Measurements from ENCODE around the gene LAMB2.

The LAMB2 gene

DNA sequence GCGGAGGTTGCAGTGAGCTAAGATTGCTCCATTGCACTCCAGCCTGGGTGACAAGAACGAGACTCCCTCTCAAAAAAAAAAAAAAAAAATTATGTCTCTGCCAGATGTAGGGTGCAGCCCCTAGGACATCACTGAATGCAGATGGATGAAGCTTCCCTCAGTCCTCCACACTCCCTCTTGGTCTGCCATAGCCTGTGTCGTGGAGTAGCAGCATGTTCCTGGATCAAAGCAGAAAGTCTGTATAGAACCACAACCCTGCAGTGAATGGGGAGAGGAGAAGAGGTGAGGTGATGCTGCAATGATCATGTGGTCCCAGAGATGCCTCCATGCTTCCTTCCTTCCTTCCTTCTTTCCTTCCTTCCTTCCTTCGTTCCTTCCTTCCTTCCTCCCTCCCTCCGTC is 15.3 kb upstream of the LAMB2 start:
- no peak overlapping the region for H3K4me3 ChIP-seq (ENCODE audit: low read length)
- TF ChIP-seq, protein P1, sequence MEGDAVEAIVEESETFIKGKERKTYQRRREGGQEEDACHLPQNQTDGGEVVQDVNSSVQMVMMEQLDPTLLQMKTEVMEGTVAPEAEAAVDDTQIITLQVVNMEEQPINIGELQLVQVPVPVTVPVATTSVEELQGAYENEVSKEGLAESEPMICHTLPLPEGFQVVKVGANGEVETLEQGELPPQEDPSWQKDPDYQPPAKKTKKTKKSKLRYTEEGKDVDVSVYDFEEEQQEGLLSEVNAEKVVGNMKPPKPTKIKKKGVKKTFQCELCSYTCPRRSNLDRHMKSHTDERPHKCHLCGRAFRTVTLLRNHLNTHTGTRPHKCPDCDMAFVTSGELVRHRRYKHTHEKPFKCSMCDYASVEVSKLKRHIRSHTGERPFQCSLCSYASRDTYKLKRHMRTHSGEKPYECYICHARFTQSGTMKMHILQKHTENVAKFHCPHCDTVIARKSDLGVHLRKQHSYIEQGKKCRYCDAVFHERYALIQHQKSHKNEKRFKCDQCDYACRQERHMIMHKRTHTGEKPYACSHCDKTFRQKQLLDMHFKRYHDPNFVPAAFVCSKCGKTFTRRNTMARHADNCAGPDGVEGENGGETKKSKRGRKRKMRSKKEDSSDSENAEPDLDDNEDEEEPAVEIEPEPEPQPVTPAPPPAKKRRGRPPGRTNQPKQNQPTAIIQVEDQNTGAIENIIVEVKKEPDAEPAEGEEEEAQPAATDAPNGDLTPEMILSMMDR (conservative IDR thresholded peaks at IDR 0.05; ENCODE audit: low read depth, low read length) = no peak
- DNase-seq (ENCODE audit: low read depth) = no peak

DNA sequence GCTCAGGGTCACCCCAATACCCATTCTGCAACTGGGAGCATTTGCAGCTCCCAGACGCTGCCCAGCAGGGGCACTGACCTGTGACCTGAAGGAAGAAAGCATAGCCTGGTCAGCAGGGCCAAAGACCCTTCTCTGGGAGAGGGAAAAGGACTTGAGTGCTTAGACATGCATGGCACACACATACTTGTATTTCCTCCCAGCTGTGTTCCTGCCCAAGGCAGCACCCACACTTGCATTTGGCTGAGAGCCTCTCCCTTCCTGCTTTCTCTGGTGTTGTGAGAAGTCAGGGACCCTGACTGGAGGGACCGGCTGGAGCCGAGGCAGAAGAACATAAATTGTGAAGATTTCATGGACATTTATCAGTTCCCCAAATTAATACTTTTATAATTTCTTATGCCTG is 7.2 kb upstream of the LAMB2 start:
- H3K4me3 ChIP-seq (ENCODE audit: low read length) = no peak overlapping the region
- TF ChIP-seq, protein P1 (conservative IDR thresholded peaks at IDR 0.05; ENCODE audit: low read depth, low read length) = no peak
- DNase-seq (ENCODE audit: low read depth) = no peak

DNA sequence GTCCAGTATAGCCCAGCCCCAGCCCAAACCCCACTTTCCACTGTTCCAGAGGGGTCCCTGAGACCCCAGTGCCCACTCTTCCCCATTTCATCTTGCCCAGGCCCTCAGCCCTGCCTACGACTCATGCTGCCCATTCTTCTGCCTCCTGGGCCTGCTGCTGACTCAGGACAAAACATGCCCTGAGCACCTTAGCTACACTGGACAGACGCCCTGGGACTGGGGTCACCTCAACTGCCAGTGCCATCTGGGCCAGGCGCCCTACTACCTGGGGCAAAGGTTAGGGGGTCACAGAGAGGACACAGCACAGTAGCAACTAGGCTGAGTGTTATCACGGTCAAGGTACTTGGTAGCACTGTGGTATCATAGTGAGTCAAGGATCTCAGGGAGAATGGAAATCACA is 2.6 kb upstream of the LAMB2 start:
- H3K4me3 ChIP-seq (ENCODE audit: low read length) = no peak overlapping the region
- TF ChIP-seq, protein P1 (conservative IDR thresholded peaks at IDR 0.05; ENCODE audit: low read depth, low read length) = no peak
- DNase-seq (ENCODE audit: low read depth) = no peak

DNA sequence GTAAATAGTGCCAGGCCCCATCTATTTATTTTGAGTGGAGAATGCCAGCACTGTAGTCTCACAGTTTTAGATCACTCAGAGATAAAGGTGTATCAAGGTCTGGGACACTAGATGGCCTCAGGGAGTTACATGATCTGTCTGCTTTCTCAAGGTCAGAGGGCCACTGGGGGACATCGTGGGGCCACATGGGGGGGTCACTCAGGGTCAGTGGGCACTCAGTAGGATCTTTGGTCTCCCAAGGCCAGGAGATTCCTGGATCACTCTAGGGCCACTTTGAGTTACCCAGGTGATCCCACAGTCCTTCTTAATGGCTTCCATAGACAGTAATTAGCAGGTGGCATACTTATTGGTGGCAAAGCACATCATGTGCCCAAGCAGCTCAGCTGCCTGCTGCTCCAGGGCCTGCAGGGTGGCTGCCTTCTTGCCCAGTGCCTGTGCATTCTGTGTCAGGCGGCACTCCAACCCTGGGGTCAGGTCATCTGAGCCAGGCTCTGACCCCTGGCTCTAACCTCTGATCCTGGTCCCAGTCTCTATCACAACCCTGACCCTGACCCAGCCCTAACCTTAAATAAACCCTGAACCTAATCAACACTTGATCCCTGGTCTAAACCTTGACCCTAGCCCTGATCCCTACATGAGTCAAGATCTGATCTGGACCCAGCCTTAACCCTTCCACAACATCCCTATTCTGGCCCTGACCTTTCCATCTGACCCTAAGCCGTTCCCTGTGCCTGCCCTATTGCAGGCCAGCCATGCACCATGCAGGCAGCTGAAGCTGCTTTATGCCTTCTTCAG is 1.8 kb upstream of the LAMB2 start:
- no peak overlapping the region for H3K4me3 ChIP-seq (ENCODE audit: low read length)
- TF ChIP-seq, protein P1 (conservative IDR thresholded peaks at IDR 0.05; ENCODE audit: low read depth, low read length) = no peak
- no peak for DNase-seq (ENCODE audit: low read depth)

DNA sequence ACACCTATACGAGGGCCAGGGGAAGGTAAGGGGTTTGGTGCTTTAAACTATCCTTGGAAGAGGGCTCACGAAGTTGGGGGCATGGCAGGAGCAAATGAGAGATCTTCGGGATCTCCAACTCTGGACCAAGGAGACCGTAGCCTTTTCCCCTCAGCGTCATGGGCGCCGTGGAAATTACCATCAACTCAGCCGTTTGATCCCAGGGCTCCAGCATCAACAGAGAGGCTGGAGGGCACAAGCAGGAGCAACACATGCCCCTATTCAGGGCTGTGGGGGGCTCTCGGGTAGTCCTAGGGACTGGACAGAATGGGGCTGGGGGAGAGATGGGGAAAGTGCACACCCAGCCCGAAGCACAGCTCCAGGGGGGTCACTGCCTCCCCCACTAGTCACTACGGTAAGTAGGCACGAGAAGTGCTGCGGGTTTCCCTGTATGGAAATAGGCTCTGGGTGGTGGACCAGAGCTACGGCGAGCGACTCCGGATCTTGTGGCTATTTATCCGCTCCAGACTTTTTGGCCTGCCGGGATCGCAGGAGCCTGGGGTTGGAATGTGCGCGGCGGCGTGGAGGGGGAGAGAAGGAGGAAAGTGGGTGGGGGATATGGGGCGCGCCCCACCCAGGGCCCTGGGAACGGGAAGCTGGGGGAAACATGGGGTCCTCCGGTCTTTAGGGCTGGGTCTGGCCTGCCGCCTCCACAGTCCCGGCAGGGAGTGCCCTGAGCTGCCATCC is 539 bp upstream of the LAMB2 start:
- peak; percentile 67 for DNase-seq (ENCODE audit: low read depth)
- peak overlapping the region; percentile 64 for H3K4me3 ChIP-seq (ENCODE audit: low read length)
- TF ChIP-seq, protein P1 (conservative IDR thresholded peaks at IDR 0.05; ENCODE audit: low read depth, low read length) = no peak

DNA sequence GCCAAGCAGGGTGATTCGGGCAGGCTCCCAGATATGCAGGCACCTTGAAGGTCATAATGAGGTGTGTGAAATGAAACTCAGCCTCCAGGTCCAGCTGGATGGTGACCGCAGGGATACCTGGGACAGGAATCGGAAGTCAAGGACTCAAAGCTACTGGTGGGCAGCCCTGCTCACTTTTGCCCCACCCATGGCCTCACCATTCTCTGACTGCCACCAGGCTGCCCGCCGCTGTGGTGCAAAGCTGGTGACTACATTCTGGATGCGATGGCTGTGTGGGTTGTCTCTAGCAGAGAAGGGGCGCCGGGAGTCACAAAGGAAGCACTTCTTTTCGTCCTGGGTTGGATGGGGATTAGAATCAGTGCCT is 795 bp downstream of the LAMB2 start:
- TF ChIP-seq, protein P1 (conservative IDR thresholded peaks at IDR 0.05; ENCODE audit: low read depth, low read length) = no peak
- H3K4me3 ChIP-seq (ENCODE audit: low read length) = peak overlapping the region; percentile 64
- no peak for DNase-seq (ENCODE audit: low read depth)

DNA sequence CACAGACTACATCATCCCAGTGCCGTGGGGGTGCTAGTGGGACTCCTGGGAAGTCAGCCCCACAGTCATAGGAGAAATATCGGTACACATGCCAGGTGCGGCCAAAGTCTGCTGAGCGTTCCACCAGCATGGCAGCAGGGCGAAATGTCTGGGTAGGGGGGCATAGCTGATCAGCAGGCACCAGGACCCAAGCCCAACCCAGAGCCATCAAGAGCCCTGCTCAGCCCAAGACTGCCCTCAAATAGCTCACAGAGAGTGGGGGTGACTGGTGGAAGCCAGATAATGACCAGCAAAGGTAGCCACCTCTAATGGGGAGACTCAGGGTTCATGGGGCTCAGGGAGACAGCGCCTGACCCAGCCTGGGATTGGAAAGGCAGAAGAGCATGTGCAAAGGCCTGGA is 1.3 kb downstream of the LAMB2 start:
- H3K4me3 ChIP-seq (ENCODE audit: low read length) = peak overlapping the region; percentile 64
- no peak for DNase-seq (ENCODE audit: low read depth)
- TF ChIP-seq, protein P1 (conservative IDR thresholded peaks at IDR 0.05; ENCODE audit: low read depth, low read length) = no peak

All from retinal pigment epithelial cell (primary cell).